Cortex of kidney (tissue), 1 donor: ENCODE data around the gene RIBC1.
"Not testable (repeated sequence)": the region's sequence is repeated elsewhere in the genome, so short reads cannot be mapped to it uniquely, and the experiment has no call there.

Experiments
- DNase-seq: peaks from one replicate; lab custom pipeline; 2025; lab: John Stamatoyannopoulos, UW

Gene RIBC1

DNA sequence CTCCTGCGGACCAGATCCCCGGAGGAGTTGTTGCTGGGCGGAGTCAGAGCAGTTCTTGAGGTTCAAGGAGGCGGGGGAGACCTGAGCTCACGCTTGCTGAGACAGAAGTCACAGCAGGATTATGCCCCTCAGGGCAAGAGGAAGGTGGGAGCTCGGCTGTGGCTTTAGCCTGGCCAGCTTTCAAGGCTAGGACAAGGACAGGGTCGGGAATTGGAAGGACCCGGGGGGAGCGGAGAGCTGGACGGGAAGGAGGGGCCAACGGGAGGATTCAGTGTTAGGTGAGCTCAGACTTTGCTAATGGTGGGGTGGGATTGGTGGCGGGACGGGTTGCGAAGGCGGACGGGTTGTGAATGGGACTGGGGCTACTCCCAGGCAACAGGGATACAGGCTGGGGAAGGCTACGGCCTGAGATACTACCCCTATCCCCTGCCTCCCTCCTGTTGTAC, at the start of gene RIBC1:
Gene RIBC1, plus strand, starts transcription at position 13 of the 446 bp plus-strand sequence. CDS start 3,404 bp downstream, outside the sequence.
- DNase-seq, result peak; percentile 17

DNA sequence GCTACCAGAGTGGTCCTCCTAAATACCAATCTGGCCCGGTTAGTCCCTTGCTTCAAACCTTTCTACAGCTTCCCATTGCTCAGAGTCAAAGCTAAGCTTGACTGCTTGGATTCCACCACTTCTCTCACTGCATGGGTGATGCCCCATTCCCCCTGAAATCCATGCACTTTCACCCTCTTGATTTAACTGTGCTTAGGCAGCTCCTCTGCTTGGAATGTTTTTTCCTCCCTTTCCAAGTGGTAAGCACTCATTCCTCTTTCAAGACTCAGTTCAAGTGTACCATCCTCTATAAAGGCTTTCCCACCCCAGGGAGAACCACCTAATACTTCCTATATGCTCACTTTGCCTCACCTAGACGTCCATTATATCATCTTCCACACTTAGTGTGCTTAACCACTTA, 49.4 kb upstream of the RIBC1 start:
- DNase-seq, result no peak

DNA sequence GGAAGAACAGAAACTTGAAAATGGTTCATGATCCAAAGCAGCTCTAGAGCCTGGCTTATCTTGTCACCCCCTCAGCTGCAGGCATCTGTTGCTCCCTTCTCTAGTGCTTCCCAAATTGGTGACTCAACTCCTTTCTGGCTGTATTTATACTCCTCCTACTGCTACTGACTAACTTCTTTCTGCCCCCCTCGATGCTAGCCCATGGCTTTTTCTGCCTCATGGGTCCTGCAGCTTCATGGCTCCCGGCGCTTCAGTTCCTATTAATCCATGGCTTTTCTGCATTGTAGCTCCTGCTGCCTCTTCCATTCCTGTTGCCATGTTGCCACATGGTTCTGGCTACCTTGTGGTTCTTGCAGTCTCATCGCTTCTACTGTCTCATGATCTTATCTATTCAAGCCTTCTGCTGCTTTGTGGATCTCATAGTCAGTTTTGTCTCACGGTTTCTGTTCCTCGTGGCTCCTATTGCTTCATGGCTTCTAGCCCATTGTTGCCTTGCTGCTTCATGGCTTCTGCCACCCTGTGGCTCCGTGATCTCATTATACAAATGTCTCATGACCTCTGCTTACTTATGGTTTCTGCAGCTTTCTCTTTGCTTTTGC, 48.4 kb upstream of the RIBC1 start:
- DNase-seq, result no peak

DNA sequence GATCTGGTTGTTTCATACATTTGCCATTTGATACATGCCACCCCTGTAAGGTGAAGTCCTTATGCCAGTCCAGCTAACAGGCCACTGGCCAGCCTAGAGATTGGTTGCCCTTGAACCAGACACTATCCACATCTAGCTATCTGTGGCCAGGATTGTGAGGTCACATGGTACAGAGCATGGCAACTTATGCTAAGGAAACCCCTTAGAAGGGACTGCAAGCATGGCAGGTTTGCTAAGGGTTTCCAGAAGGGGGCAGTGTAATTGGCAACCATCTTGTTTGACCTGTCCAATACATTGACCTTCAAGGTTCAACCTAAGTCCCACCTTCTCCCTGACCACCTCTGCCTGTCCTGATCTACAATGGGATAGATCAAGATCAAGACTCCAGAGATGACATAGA, 47.8 kb upstream of the RIBC1 start:
- DNase-seq, result no peak

DNA sequence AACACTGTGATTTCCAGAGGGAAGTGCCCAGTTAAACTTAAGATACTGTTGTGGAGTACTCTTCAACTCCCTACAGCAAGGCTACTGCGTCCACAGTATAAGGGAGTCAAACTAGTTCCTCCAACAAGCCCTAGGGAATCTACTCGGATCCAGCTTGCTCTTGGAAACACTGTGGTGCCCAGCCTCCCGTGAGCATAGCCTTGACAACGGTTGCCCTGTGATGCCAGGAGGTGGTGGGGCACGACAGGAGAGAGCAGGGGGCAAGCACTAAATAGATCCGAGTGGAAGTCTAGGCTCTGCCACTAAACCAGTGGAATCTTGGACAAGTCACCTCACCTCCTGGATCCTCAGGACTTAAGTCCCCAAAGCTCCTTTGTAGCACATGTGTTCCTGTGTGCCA, 45.8 kb upstream of the RIBC1 start:
- DNase-seq, result no peak

DNA sequence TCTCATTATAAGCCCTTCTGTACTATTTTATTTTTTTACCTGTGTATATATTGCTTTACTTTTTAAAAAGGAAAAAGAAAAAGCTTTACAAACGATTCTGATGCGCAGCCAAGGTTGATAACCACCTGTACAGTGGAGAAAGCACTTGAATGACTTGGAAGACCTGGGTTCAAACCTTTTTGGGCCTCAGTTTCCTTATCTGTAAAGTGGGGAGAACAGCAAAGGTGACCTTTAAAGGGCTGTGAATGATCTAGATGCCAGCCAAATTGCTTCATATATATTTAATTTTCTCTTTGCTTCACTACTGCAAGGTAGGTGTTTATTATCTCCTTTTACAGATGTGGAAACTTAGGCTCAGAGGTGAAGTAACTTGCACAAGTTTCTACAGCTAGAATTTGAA, 45.2 kb upstream of the RIBC1 start:
- DNase-seq, result no peak

DNA sequence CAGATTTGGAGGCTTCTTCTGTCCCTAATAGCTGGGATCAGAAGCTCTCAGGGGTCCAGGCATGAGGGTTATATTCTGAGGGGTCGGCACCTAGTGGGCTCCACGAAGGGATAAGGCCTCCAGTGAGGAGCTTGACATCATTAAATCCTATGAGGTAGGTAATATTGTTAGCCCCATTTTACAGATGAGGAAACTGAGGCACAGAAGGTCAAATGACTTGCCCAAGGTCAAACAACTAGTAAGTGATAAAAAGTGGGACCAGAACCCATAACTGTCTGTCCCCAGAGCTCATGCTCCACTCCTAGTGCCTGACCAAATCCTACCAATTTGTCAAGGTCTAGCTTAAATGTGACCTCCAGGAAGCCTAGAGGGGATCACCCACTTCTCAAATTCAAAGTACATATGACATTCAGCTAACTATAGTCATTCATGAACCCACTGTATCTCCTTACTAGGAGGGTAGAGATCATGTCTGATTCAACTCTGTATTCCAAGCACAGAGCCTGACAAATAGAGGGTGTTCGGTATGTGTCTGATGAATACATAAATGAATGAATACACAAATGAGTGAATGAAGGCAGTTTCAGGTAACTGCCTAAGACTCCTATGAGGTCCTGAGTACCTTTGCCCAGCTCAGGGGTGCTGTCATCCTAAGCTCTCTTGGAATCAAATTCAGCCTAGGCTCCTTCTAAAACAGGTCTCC, 43.5 kb upstream of the RIBC1 start:
- DNase-seq, result no peak

DNA sequence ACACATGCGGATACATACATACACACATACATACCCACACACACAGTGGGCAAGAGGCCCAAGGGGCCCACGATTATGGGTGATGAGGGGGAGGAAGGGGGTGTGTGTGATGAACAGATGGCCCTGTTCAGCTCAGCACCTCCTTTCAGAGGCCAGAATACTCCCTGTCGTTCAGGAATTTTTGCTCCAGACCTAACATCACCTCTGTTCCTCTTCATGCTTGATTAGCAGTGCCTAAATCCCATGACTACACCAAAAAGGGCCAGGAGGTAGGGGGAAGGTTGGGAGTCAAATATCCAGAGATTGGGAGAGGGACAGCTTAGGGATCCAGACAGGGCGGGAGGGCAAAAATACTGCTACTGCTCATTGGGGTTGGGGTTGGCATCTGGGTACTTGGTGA, 42.9 kb upstream of the RIBC1 start:
- no peak for DNase-seq

DNA sequence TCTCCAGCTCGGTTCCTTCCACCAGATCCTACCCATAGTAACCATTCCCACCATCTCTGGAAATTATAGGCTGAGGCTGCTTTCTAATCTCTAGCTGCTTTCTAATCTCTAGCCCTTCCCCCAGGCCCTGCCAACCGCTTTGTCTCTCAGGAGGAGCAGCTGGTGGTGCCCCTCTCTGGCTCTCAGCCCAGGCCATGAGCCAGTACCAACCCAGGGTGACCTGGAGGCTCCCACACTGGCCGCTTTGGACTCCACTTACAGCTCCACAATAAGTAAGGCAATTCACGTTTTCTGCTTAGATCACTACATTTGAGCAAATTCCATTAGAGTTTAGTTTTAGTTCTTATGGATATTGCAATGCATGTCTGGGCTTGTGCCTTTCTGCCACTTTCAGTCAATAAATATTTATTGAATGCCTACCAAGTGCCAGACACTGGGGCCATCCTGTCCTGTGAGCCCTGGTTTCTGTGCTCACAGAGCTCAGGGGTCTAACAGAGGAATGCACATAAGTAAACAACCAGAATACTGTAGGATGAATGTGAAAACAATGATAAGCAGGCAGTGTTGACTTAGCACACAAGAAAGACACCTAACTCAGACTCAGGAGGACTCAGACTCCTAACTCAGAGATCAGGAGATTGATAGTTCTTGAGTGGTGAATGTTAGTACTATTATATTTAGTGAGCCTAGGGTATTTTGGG, 39.1 kb upstream of the RIBC1 start:
- DNase-seq, result no peak

DNA sequence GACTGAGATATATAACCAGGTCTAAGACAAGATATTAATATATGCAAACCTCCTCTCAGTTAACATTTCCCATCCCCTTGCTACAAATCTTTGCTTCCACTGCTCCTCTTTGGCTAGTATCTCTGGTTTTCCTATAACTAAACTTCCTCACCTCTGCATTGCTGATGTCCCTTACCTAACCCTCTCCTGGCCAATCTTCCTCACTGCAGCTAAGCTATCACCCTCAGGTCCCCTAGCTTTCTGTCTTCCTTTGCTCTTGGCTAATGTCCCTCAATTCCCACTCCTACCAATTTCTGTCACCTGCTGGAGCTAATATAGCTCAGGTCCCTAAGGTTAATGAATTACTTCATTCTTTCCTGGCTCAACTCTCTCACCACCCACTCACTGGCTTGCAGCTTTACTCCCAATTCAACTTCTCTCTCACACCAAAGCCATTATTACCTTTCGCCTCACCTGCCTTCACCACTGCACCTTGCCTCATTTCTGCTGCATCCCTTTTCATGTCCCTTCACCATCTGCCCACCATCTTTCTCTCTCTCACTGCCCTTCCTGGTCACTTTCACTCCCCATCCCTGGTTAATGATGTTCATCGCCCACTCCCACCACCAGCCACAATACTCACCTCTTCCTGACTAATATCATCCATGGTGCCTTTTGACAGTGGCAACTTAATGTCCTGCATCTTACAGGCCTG, 26.9 kb upstream of the RIBC1 start:
- no peak for DNase-seq

DNA sequence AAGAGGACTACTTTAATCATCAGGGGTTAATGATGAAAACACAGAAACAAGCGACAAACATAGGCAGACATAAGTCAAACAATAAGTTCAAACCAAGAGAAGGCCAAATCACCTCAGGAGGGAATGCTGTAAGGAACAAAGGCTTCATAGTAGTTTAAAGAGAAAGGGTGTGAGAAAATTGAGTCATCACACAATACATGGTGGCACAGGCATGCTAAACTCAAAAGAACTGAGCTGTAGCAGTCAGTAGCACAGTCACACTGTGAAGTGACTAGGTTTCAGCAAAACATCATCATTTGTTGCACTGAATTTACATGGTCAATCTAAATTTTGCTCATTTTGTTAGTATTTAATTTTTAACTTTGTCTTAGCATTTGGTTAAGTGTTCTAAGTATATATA, 24.5 kb upstream of the RIBC1 start:
- DNase-seq, result no peak

DNA sequence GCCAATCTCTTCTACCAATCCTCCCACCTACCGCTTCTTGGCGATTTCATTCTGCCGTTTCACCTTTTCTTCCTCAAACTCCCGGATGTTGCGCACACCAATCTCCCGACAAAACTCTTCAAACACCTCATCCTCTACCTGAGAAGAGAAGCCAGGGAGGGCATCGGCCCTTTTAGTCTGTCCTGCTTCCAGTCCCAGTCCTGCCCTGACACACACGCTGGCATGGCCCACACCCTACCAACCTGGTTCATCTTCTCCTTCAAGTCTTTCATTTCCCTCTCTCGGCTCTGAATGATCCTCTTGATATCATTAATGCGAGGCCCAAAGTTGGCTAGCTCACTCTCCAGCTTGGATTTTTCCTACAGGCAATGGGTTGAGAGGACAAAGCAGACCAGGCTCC, 19.1 kb upstream of the RIBC1 start:
- no peak for DNase-seq

DNA sequence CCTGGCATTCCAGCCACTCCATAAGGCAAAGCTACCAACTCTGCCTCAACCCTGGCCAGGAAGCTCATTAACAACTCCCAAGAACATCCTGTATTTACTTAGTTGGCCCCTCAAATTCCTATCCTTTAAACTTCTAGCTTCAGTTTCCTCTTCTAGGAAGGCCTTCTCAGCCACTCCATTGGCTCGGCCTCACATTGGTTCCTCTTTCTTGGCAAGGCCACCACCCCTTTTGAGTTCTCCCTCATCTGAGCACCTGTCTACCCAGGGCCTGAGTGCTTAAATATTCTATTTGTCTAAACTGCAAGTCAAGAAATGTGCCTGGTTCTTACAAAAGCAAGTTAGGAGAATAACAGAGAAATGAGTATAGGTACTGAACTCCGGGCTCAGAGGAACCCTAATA, 10.2 kb upstream of the RIBC1 start:
- DNase-seq, result no peak

DNA sequence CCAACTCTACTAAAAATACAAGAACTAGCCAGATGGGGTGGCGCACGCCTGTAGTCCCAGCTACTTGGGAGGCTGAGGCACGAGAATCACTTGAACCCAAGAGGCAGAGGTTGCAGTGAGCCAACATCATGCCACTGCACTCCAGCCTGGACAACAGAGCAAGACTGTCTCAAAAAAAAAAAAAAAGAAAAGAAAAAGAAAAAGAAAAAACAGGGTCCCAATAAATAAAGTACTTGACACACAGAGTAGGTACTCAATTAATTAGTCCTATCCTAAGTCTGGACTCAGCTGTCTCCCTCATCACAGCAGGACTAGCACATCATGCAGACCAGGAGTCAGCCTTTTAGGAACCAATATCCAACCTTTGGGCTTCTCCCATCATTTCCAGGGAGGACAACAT, 2.3 kb upstream of the RIBC1 start:
- not testable (repeated sequence) for DNase-seq

DNA sequence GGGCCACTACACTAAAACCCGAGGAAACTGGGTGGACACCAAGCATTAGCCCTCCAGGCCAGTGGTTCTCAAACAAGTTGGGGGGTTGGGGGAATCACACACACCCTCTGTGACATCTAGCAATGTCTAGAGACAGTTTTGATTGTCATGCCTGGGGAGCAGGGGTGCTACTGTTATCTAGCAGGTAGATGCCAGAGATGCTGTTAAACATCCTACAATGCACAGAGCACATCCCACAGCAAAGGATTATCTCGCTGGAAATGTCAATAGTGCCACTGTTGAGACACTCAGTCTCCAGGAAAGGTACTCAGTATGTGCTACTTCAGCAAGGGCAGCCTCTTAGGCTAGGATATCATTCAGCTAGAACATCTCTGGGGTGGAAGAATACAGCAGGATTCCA, 1.5 kb upstream of the RIBC1 start:
- no peak for DNase-seq

DNA sequence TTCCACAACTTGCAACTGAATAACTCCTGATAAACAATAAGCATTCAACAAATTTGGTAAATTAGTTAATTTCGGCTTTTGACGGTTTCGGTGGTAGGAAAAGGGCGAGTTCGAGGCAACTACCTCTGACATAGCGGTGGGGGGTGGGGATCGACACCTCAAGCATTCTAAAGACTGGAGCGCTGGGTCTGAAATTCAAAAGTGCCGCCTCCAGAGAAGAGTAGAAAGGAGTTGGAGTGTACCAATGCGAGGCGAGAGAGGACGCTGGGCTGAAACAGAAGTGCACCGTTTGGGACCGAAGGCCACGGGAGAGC, 944 bp upstream of the RIBC1 start:
- DNase-seq, result no peak

DNA sequence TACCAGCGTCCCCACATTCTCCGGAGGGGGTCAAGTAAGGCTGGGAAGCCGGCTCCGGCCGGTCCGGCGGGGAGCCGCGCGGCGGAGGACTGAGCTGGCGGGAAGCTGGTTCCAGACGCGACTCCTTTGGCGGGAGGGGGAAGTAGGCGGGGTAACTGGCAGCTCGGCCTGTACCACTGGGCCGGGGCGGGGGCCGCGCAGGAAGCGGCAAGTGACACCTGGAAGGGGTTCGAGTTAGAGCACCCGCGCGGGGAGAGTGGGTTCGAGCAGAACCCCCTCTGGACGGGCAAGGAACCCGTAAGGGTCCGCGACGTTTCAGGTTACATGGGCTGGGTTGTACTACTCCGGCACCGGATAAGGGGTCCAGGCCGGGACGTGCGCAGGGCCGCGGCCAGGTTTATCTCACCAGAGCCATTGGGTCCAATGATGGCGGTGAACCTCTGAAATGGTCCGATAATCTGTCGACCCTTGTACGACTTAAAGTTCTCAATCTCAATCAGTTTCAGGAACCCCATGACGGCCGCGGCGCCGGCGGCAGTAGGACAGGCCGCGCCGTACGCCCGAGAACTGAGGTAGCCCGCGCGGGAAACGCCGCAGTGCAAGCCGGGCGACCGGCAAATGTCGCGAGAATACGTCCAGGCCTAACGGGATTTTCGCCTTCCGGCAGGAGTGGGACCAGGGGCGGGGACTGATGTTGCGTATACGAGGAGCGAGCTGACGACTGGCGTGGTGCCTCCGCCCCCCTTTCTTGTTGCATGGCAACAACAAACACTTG, 400 bp upstream of the RIBC1 start, which contains the start of gene SMC1A:
Gene SMC1A, minus strand, starts transcription at position 569 of the 775 bp plus-strand sequence. Its CDS starts 54 bp downstream, at position 515.
- peak; percentile 42 for DNase-seq

DNA sequence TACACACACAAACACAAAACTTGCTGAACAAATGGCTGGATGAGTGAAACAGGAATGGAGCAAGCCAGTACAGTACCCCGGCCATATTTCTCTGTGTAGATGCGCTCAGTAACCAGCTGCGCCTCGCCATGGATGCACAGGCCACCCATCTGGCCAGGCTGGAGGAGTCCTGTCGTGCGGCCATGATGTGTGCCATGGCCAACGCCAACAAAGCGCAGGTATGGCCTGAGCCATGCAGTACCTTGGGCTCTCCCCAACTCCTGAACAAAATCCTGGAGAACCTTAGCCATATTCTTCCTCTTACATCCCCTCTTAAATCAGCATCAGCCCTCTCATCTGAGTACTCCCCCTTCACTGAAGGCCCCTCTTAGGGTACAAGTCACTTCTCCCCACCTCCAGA, 7.1 kb downstream of the RIBC1 start:
- no peak for DNase-seq

DNA sequence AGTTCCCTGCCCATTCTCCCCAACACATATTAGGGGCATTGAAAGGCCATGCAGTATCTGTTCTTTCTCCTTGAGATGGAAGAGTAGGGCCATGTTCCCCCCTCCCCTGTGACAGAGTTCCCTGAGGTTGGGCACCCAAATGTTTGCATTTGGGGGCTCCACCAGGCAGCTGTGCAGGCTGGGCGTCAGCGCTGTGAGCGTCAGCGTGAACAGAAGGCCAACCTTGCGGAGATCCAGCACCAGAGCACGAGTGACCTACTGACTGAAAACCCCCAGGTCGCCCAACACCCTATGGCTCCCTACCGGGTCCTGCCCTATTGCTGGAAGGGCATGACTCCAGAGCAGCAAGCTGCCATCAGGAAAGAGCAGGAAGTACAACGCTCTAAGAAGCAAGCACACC, 7.6 kb downstream of the RIBC1 start:
- DNase-seq, result no peak

DNA sequence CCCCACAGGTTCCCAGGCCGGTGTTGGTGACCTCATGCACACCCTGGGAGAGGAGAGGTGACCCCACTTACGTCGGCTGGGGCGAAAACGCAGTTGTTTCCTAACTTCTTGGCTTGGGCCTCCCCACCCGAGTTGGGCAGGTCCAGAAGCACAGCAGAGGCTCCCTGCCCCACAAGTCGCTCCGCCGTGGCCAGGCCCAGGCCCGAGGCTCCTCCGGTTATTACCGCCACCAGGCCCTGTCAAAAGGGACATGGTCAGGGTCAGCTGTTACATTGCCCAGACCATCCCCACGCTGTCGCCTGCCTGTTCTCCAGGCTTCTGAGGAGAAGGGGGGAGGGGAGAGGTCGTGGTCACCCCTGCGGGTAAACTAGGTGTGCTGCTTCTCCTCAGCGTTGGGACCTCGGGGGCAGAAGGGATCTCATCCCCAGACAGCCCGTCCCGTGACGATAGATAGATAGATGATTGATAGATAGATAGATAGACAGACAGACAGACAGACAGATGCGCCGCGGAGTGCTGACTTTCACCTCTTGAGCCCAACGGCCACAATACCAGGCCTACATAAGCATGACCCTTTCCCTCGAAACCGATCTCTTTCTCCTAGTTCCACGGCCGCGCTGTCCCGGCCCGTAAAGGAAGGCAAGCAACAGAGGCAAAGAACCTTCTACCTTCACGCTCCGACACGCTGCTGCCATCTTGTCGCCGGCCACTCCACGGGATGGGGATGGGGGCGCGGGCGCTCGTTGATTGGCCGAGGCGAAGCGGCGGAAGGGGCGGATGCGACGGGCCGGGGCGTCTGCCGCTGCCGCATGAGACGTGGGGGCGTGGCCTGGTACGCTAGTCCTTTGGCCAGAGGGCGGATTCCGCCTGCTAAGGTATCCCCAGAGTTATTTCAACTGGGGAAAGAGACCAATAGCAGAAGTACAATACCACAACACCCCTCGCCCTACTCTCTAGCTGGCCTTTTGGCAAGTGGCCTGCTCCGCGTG, 11.3 kb downstream of the RIBC1 start, which contains the start of gene HSD17B10:
Gene HSD17B10, minus strand, starts transcription at position 720 of the 989 bp plus-strand sequence. Its CDS starts 25 bp downstream, at position 695.
- DNase-seq, result peak; percentile 2

DNA sequence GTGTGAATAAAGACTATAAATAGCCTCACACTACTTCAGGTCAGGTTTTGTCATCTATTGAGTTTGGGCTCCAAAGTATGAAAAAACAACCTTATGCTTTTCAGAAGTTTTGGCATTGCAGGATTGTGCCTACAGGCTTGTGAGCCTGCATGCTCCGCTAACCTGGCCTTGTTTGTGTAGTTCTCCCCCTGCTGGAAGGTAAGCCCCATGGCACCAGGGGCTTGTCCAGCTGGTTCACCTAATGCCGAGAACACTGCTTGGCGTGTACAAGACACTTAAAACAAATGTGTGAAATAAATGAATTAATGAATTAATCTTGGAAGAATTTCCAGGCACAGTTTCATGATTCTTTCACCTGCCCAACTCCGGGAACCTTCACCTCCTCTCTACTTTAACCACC, 13.3 kb downstream of the RIBC1 start:
- no peak for DNase-seq
